OCI-LY3 (cell line): ENCODE measurements around the gene TCEAL5.

Experiments used
- EZH2phosphoT487 ChIP-seq: fragments of 200-600 bp; shearing (Covaris generic); IDR thresholded peaks from 2 replicates; pipeline ENCODE4 v1.6.1; 2018; ENCODE audit warnings: antibody characterized with exemption, mixed run types, low read depth
- TF ChIP-seq, protein P1 (sequence below): fragments of 200-600, 300-600 bp; sonication (generic); IDR thresholded peaks from 2 replicates; pipeline ENCODE4 v1.5.1; 2014; ENCODE audit warnings: antibody characterized with exemption, low read length, low read depth

GRCh38 chrX:103236296-103236695 is 40.3 kb downstream of the TCEAL5 start:
- TF ChIP-seq, protein P1, sequence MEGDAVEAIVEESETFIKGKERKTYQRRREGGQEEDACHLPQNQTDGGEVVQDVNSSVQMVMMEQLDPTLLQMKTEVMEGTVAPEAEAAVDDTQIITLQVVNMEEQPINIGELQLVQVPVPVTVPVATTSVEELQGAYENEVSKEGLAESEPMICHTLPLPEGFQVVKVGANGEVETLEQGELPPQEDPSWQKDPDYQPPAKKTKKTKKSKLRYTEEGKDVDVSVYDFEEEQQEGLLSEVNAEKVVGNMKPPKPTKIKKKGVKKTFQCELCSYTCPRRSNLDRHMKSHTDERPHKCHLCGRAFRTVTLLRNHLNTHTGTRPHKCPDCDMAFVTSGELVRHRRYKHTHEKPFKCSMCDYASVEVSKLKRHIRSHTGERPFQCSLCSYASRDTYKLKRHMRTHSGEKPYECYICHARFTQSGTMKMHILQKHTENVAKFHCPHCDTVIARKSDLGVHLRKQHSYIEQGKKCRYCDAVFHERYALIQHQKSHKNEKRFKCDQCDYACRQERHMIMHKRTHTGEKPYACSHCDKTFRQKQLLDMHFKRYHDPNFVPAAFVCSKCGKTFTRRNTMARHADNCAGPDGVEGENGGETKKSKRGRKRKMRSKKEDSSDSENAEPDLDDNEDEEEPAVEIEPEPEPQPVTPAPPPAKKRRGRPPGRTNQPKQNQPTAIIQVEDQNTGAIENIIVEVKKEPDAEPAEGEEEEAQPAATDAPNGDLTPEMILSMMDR = no peak
- no peak for TF ChIP-seq EZH2phosphoT487
